Activated gamma-delta T cell treated with Interleukin-2 at 50 U/mL for 16 hours (primary cell): ENCODE results near the gene QRICH1.

Experiments
- DNase-seq: peaks from one replicate; pipeline ENCODE4 v3.0.0-alpha.2; 2020

The QRICH1 gene

DNA sequence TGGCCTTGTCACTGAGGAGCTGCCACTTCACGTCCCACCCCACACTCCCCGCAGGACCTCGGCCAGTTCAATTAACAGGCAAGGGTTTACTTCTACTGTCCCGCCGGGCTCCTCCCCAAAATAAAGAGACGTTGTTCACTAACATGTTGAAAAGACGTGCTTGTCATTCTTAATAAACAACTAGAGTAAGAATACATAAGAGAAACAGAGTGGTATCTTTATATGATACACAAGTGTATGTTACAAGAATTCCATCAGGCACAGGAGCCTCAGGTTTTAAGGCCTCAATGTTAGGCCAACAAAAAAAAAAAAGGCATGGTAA, 64.3 kb downstream of the QRICH1 start:
- DNase-seq, result no peak

DNA sequence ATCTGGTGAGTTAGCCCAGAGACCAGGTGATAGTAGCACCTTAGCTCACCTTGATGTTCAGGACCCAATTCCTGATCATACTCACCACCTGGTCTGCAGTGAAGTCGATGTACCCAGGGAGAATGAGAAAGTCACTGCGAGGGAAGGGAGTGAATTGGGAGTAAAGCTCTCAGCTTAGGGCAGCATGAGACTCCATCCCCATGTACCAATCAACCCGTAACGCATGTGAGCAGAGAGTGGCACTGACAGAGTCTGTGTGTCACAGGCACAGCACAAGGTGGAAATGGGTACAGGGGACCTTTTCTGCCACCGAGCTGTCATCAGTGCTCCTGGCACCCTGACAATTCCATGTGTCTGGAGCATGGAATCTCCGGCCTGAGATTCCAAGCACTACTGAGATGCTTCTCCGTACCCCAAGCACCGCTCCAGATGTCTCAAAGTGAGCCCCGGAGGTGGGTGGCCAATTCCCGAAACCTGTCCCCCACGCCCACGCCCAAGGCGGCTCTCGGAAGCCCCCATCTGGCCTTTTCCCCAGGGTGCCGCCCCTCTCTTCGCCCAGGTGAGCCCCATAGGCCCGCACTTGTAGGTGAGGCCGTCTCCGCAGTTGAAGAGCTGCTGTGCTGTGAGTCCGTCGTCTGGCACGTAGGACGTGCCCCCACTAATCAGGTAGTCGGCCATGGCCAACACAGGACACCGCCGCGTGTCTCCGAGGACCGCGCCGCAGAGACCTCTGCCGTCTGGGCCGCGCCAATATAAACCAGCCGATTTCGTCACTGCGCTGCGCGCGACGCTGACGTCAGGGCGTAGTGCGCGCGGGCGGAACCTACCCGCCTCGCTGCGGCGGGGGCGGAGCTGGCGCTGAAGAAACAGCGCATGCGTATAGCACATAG, 65.0 kb downstream of the QRICH1 start, which contains the start of gene IMPDH2:
TSS of gene IMPDH2 (minus strand) at position 726 of the 890 bp plus-strand sequence. CDS start at position 678, 48 bp downstream.
- DNase-seq, result peak; percentile 89

DNA sequence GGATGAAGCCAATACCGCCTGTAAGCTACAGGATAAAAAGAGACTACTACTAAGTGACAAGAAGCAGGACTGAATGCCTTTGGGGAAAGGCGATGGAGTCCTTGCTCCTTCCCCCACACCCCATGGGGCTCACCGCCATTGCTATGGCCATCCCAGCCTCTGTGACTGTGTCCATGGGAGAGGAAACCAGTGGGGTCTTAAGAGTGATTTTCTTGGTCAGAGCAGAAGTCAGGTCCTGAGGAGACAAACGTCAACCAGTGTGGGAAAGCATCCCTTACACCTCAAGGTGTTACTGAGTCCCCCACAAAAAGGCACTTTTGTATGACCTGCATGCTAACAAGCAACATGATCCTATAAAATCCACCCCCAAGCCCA, 65.6 kb downstream of the QRICH1 start:
- no peak for DNase-seq

DNA sequence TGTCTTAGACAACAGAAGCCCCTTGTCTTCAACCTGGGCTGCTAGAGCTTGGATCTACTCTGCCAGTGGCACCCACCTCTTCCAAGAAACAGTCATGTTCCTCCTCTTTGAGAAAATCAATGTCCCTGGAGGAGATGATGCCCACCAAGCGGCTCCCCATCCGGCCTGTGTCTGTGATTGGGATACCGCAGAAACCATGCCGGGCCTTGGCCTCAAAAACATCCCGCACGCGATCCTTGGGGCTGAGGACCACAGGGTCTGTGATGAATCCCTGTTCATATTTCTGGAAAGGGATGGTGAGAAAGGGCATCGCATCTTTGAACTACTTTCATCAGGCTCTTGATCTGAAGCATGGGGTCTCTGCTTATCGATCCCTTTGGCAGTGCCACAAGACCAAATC, 66.2 kb downstream of the QRICH1 start:
- no peak for DNase-seq

DNA sequence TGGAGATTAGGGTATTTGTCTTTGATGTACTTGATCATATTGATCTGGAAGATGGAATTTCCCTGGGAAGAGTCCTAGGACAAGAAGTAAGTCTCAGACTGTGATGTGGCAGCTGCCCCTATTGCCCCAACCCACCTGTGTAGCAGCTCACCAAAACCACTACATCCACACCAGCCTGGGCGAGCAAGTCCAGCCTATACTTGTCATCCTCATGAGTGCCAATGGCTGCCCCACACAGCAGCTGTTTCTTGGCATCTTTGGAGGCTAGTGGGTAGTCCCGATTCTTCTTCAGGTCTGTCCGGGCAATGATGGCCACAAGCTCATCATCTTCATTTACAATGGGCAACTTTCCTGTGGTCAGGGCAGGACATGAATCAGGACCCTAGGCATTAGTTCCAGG, 67.3 kb downstream of the QRICH1 start:
- no peak for DNase-seq

DNA sequence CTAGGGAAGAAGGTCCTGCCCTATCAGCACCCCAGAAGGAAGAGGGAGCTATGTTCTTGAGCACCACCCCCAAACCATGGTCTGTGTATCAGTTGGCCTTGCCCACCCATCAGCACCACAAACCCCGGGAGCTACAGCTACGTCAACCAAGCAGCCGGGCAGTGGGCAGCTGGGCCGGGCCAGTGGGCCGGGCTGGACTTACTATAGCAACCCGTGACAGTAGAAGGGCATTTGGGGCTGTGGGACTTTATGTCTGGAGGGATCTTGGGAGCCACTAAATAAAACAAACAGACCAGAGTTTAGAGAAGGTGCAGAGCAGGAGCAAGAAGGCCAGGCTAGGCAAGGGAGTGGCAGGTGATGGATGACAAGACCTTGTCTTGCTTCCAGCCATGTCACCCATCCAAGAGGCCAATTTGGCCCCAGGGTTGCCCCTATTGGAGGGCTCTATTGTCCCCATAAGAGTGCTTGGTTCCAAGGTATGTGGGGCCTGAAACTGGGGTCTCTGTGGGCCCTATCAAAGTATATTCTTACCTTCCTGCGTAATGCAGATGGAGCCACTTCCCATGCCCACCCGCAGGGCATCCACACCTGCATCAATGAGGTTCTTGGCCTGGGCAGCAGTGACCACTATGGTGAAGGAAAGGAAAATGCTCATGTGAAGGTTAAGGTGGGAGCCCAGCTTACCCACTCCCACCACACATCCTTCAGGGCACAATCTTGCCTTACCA, 67.9 kb downstream of the QRICH1 start:
- DNase-seq, result no peak

DNA sequence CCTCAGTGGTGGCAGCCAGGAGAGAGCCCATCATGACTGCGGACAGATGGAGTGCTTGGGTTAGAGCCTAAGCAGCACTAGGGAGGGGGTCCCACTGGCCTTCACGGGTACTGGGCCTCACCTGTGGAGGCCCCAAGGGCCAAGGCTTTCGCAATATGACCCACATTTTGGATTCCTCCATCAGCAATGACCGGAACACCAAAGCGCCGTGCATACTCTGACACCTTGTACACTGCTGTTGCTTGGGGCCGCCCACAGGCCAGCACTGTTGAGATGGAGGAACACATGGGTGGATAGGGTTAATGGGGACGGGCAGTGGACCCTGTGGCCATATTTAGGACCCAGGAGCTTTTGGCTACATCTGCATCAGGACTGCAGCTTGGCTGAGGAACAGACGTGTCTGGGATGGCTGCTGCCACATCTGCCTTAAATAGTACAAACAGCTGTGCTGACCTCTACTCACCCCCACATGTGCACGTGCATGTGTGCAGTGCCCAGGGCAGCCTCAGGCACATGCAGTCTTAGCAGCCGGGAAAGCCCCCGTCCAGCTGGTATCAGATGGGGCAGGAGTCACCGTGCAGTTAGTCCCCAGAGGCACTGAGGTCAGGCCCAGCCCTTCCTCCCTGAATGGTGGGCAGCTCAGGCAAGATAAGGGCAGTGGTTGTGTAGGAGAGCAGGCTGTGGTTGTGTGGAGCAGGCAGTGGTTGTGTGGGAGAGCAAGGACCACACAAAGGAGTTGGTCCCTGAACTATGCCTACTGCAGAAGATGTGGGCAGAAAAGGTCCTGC, 68.7 kb downstream of the QRICH1 start:
- no peak for DNase-seq

DNA sequence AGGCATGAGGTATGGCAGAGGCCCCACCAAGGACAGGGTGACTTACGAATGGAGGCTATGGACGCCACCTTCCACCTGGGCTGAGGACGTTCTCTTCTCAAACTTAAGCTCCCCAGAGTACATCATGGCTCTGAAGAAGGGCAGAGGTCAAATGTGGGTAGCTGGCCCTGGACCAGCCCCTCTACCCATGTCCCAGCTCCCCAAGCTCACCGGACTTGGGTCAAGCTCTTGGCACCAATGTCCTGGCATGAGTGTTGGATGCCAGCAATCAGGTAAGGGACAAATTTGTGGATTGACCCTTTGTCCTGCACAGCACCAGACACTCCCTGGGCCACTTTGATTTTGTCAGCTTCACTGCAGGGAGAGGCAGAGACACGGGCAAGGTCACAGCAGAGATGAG, 69.4 kb downstream of the QRICH1 start:
- DNase-seq, result no peak

DNA sequence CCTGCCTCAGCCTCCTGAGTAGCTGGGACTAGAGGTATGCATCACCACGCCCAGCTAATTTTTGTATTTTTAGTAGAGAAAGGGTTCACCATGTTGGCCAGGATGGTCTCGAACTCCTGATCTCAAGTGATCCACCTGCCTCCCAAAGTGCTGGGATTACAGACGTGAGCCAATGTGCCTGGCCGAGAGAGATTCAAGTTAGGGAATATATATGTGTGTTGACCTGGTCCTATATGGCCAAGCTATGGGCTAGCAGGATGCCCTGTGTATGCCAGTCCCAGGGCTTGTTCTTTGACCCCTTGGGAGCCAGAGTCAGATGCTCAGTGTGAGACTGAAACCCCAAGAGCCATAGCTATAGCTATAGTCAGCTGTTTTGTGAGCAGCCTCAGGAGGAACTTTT, 70.1 kb downstream of the QRICH1 start:
- no peak for DNase-seq

DNA sequence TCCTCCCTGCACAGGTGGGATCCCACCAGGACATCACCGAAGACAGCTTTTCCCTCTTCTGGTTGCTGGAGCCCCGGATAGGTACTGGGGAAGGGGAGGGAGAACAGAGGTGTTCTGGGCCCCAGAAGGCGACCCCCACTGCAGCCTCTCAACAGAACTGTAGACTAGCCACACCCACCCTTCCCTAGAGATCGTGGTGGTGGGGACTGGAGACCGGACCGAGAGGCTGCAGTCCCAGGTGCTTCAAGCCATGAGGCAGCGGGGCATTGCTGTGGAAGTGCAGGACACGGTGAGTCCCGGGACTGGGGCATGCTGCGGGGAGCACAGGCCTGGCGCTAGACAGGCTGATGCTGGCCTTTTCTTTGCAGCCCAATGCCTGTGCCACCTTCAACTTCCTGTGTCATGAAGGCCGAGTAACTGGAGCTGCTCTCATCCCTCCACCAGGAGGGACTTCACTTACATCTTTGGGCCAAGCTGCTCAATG, 71.1 kb downstream of the QRICH1 start:
- no peak for DNase-seq

DNA sequence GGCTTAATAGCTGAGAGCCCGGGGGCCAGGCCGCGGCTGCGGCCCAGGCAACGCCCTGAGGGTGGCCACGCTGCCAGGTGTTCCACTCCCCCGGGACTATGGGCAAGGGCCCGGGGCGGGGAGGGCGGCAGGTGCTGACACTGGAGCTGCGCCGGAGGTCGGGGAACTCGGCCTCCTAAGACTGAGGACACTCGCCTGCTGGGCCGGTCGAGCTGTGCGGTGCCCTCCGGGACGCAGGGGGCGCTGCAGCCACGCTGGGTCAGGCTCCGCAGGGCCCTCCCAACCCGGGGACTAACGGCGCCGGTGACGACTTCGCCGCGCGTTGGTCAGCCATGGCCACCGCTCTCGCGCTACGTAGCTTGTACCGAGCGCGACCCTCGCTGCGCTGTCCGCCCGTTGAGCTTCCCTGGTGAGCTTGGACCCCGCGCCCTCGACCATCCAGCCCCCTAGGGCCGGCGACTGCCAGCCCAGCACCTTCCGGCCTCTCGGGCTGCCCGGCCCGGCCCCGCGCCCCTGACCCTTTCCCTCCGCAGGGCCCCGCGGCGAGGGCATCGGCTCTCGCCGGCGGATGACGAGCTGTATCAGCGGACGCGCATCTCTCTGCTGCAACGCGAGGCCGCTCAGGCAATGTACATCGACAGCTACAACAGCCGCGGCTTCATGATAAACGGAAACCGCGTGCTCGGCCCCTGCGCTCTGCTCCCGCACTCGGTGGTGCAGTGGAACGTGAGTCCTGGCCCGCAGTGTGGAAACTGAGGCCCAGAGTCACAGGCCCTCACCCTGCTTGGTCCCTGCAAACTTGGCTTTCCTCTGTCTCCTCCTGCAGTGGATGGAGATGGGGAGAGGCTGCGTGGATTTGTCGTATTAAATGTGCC, 71.8 kb downstream of the QRICH1 start, which contains the start of gene NDUFAF3:
TSS of gene NDUFAF3 (plus strand) at position 309 of the 875 bp plus-strand sequence. CDS start at position 333, 24 bp downstream.
- DNase-seq, result peak; percentile 90

DNA sequence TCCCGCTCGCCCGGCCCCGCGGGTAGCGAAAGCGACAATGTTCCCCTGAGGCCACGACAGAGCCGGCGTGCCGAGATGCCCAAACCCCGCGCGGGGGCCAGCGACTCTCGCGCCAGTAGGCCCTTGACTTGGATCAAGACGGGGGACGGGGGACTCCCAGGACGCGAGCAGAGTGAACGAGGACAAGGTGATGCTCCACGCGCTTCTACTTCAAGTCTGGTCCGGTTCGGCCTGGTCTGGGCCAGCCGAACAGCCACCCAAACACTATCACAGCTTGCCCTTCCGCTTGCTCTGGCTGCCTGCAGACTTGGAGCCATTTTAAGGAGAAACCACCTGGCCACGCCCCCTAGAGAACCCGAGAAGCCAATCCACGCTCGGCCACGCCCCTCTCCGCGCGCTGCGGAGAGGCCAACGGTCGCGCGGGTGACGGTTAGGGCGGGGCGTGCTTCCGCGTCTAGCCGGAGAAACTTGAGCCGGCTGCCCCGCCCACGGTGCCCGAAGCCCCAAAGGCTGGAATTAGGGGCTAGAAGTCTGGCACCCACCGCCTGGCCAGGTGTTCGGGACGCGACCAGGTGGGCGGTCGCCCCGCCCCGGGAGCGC, 72.6 kb downstream of the QRICH1 start:
- DNase-seq, result peak; percentile 99

DNA sequence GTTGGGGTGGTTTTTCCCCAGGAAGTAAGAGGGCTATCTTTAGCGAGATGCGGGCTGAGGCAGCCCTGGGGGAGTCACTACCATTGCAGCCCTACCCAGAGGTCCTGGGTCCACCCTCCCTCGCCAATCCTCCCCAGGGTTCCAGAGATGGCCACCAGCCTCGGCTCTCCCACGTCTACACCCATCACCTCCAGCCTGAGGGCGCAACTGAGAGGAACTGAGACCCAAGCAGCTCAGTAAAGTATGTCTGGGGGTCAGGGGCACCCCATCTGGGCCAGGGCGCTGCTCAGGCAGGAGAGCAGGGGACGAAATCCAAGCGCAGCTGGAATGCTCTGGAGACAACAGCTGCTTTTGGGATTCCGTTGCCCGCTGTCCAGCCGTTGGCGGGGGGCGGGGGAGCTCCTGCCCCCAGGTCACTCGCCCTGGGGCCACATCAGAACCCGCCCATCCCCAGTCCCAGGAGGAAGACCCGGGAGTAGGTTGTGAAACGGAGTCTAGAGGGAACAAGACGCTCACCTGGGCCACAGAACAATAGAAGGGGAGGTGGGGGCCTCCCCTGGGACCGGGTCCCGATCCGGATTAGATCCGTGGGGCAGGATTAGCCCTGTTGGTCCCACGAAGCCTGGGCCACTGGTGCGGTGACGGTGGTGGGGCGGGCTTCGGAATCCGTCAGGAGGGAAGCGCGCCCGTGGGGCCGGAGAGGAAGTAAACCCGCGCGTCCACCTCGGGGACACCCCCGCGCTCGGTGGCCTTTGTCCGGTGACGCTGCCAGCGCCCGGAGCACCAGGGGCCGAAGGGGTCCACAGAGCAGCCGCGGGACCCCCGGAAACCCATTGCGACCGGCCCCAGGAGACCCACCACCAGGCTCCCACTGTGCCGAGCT, 73.3 kb downstream of the QRICH1 start:
- DNase-seq, result peak; percentile 23

DNA sequence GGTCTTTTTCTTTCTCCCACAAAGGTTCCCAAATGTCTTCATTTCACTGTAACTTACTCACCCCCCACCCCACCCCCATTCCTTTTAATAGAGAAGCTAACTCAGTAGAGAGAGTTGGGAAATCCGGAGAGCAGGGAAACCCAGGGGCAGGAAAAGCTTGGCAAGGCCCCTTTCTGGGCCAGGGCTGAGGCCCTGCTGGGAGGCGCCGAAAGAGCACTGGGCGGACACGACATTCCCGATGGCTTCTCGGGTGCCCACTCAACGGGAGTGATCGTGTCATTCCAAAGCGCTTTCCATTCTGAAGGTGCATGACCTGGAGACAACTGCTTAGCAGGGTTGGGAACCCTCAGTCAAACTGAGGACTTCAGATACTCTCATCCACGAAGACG, 73.9 kb downstream of the QRICH1 start:
- no peak for DNase-seq

DNA sequence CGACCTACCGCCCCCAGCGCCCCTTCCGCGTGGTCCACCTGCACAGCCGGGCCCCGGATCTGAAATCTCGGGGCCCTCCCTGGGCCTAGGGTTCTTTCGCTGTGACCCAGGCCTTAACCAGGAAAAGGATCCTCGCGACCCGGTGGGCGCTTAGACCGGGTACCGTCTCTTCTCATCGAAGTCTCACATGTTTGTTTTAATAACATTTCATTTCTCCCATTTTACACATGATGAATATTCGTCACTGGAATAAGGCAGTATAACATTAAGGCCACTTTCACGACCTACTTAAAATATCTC, 75.2 kb downstream of the QRICH1 start:
- no peak for DNase-seq

DNA sequence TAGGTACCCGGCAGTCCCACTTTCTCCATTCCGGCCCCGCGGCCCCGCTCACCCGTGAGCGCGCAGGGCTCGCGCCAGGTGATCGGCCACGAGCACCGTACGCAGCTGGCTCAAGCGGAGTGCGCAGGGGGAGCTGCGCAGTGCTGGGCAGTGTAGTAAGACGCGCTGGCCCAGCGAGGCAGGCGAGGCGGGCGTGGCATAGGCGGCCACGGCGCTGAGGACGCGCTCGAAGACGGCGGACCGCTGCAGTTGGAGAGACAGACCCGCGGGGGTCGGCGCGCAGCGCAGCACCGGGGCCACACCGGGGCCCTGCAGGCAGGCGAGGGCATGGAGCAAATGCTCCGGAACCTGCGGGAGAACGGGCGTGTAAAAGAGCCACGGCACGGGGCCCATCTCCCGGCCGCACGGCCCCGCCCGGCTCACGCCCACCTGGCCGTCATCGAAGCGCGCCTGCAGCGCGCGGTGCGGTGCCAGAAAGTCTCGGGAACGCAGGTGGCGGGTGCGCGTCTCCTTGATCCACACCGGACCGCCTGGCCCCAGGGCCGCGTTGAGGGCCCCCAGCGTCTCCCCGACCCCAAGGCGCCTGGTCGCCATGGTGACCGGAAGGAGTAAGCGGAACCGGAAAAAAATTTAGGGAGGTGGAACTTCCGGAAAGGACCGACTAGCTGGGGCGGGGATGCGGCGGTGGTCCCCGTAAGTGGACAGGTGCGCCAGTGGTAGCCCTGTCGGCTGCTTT, 75.7 kb downstream of the QRICH1 start, which contains the start of gene DALRD3:
TSS of gene DALRD3 (minus strand) at position 610 of the 736 bp plus-strand sequence. CDS start at position 594, 16 bp downstream.
- DNase-seq, result peak; percentile 49

DNA sequence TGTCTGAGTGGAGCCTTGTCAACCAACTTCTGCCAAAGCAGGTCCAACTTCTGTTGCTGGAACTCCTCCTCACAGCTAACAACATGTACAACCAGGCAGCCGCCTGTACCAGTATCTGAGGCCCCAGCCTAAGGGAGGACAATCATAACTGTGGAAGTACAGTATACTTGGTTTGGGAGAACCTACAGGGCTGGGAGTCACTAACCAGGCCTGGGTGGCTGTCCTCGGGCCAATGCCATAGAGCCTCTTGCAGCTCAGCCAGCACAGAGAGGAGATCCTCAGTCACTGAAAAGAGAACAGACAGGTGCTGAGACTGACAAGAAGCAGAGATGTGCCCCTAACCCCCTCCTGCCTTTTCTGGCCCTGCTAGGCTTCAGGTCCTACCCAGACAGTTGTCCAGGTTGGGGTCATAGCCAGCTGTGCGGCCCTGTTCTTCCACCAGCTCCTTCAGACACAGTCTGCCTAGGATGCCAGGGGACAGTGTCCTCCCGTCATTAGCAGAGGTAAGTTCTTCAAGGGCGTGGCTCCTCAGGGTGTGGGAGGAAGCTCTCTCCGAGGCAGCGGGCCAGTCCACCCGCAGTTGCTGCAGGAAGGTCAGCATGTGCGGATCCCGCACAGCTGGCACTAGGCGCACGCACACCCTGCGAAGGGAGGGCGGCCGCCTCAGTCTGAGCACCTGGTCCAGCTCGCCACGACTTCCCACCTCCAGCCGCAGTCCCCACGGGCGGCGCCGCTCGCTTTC, 76.5 kb downstream of the QRICH1 start:
- no peak for DNase-seq

DNA sequence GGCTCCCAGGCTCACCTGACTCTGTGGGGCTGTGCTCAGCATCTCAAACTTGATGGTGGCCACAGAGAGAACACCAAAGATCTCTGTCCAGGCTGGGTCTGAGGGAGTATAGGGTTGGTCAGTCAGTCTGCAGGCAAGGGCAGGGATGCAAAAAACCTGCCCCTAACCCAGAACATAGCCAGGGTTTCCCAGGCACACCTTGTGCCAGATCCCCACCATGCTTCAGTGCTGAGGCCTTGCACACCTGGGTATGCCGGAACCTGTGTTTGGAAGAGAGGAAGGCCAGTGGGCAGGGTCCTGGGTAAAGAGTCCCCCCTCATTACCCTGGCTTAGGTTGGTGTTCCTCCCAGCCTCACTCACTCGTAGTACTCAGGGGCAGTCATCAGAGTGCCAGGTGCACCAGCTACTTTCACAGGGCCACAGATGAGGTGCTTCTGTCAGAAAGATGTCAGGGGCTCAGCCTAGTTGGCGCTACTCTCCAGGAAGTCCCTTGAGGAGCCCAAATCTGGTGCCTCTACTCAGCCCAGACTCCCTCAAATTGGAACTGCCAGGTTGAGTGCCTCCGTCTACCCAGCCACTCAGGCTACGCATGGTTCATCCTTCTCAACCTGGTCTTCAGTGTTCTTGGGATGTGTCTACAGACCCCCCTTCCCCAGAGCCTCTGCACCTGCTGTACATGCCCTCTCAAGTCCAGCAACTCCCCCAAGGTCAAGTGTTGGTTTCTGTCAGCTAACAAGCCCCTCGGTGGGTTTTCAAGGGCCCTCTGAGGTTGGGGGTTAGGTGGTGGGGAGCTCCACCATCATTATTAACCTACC, 77.2 kb downstream of the QRICH1 start:
- DNase-seq, result no peak
